HG03025 (cell line): ENCODE data around the gene STON2.

Experiments used
- ATAC-seq: cut with Tn5 transposase; IDR thresholded peaks from one replicate; pipeline ENCODE4 v1.9.1; 2021; ENCODE audit warnings: mild to moderate bottlenecking, moderate library complexity; ENCODE audit not compliant: unreplicated experiment, low FRiP score

STON2 gene

DNA sequence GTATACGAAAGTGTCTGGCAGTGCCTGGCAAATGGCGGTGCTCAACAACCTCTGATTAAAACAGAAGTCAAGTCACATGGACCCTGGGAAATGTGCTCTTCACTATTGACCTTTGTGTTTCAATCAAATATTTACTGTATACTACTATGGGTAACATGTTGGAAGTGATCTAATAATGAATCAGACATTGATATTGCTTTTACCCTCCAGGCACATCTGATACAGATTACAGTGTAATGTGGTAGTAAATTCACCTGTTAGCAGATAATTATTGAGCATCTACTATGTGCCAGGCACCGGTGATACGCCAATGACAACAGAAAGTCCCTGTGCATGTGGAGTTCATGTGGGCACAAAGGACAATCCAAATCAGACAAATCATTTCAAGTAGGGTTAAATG lies 63.1 kb downstream of the STON2 start:
- ATAC-seq, result no peak

DNA sequence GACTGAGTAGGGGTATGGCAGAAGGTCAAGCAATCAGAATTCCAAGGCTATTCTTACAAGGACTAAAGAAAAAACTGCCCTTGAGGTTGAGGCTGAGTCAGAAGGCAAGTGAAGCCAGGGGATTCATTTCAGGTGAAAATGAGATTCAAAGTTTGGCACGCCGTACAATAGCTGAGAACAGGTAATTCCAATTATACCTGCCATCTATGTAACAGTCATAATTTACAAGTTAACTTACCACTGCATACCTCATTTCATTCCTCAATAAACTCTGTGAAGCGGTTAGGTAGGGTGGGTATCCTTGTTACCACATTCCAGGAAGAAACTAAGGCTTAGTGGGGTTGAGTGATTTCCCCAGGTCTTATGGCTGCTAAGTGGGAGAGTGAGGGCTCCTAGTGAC lies 64.1 kb downstream of the STON2 start:
- no peak for ATAC-seq

DNA sequence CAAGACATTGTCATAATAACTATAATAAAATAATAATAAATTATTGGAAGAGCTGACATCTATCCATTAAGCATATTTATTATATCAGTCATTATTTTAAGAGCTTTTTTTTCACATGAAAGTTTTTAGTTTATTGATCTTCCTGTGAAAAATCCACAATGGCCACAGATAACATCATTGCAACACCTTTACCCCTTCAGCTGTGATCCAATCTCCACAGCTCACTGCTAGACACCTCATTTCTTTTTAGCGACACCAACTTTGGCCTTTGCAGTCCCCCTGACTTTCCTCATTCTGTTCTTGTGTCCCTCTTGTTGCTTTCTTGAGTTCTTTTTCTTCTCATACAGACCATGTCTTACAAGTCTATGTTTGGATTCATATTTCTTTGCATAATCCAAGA lies 67.4 kb downstream of the STON2 start:
- ATAC-seq, result no peak

DNA sequence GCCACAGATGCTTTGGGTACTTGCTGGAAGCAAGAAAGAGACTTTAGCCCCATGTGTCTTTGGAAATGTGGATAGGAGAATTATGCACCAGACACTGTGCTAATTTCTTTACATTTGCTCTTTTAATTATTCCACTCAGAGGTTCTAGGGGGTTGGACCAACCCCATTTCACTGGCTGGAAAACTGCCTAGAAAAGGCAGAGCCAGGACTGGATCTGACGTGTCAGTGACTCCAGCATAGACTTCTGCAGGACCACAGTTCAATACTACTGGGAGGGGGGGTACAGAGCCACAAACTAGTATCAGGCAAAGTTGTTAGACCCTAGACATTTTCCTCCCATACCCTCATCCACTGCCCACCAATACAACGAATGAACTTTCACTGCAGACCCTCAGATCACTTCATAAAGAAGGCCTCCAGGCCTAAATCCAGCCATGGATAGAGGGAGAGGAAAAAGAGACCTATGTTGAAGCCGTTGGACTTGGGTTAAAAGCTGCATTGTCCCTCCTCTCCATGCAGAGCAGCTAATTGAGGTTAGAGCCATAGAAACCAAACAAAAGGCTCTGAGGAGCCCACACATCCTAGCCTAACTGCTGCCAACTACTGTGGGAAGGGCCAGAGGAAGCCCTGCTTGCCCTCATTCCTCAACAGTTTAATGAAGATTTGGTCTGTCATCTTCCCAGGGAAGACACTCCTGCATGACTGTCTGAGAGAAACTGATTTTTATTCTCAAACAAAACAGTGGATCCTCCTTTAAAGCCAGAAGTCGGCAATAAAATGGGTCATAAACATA lies 68.7 kb downstream of the STON2 start:
- ATAC-seq, result no peak

DNA sequence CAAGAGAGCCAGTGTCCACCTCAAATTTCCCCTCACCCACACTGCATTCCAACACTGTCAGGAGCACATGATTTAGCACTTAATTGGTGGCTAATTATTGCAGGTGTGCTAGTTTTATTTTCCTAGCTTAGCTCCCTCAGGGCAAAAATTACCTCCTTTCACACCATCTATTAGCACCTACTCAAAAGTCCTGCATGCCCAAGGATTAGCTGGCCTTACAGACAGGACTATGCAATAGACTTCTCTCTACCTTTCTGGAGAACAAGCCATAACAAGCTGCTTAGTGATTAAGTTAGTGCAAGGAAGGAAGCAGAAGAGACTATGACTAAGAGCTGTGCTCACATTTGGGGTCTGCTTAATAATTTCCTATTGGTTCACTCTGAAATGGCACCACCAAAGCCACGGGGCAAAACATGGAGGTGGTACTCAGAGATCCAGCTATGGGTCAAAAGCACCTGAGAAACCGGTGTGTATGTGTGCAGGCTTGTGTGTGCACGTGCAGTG lies 69.5 kb downstream of the STON2 start:
- ATAC-seq, result no peak

DNA sequence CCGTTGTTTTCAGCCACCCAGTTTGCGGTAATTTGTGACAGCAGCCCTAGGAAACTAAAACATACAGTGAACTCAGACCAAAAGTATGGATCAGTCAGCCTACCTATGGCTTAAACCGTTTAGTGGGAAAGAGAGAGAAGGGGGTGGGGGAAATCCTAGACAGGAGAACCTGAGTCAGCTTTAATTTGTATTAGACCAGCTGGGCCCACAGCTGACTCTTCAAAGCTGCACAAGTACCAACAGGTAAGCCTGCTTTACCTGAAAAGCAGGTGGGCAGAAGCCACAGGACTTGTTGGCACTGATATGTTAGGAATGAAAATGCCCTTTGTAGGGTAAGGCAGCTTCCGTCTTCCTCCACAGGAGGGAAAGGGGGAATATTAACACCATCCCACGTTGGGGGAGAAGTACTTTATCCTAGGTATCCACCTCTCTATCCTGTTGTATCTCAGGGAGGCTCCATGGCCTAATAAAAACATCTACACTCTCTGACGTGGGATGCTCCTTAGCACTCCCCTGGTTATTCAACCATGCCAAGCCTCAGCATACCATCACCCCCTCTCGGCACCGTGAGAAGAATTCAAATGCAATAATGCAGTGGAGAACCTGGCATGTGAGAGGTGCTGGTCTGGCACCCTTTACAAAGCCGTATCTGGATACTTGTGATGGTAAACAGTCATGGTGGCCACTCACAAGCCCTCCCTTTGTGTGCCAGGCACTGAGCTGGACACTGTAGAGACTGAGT lies 70.3 kb downstream of the STON2 start:
- ATAC-seq, result no peak

DNA sequence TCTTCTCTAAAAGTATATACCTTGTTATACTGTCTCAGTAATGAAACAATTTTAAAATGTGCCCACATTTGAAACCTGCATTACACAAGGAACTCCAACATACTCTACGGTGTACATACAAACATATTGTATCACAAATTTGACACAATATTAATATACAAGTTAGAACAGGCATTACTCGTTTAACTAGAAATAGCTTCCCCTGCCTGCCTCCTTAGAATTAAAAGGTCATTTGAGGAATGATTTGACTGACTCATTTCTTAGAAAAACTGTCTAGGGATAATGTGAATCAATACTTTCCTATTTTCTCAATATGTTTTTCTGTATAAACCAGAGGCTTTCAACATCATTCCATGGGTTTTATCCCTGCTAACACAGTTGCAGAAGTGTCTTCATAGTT lies 73.7 kb downstream of the STON2 start:
- ATAC-seq, result no peak

DNA sequence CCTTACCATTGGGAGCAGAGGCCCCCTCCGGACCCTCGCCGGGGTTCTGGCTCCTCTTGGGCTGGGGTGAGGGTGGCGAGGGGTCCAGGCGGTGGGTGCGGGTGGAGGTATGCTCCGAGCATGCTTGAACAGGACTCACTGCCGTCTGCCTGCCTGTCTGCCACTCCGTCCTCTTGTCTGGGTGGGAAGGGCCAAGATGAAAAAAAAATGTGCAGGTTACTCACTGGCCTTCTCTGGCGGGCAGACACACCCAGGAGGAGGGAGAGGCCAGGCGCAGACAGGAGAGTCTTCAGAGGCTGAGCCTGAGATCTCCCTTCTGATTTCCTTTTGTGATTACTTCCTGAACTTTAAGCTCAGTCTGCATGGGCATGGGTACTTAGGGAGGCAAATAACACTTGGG lies 76.1 kb downstream of the STON2 start:
- ATAC-seq, result no peak

DNA sequence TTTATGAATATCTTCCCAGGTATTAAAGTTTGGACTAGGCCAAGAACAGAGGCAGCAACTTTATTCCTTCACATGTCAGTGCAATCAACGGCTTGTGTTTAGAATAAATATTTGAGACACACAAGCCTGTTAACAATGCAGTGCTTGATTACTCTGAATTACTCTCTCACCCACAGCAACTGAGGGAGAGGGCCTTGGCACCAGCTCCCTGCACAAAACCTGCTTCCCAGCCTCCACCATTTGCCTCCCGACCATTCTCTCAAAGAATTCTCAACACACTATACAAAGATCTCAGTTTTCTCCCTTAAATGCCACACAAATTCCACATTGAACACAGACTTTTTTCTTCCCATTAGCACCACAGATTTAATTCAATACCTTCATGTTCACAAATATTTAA lies 77.0 kb downstream of the STON2 start:
- ATAC-seq, result no peak

DNA sequence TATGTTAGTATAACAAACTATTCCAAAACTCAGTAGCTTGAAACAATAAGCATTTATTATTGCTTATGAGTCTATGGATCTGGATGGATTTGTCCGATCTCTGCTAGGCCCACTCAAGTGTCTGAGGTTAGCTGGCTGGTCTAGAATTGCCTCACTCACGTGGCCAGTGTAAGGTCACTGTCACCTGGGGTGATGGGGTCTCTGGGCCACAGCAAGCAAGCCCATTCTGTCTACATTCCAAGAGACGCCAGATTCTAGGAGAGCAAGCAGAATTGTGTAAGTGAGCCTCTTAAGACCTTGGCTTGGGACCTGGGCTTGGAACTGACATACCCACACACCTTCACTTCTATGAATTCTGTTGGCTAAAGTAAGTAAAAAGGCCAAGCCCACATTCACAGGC lies 80.2 kb downstream of the STON2 start:
- no peak for ATAC-seq

DNA sequence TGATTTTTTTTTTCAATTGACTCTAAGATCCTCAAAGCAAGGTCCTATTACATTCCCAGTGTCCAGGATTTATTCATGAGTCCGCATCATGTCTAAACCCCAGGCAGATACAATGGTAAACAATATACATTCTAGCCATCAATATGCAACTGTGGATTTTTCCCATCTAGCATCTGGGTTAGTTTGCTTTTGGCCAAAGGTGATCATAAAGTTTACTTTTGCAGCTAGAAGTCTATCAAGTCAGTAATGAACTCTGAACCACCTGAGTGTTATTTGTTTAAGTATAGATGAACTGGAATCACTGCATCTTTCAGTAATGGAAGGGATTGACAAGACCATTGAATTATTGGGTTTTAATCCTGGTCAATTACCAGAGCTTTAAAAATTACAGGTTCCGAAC lies 80.8 kb downstream of the STON2 start:
- no peak for ATAC-seq

DNA sequence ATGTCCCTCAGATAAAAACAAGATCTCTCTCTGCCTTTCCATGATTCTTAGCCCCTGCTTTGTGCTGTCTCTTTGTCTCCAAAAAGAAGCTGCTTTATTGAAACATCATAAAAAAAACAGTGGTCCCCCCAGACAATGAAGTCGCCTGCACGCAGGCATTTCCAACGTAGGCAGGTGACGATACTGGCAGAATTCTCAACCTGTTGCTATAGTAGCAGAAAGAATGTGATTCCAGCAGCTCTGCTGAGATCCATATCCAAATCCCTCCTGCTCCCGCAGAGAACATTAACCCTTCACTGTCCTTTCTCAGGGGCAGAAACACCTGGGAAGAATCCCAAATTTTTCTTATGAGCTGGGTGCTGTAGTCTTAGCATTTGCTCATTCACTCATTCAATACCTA lies 84.8 kb downstream of the STON2 start:
- no peak for ATAC-seq

DNA sequence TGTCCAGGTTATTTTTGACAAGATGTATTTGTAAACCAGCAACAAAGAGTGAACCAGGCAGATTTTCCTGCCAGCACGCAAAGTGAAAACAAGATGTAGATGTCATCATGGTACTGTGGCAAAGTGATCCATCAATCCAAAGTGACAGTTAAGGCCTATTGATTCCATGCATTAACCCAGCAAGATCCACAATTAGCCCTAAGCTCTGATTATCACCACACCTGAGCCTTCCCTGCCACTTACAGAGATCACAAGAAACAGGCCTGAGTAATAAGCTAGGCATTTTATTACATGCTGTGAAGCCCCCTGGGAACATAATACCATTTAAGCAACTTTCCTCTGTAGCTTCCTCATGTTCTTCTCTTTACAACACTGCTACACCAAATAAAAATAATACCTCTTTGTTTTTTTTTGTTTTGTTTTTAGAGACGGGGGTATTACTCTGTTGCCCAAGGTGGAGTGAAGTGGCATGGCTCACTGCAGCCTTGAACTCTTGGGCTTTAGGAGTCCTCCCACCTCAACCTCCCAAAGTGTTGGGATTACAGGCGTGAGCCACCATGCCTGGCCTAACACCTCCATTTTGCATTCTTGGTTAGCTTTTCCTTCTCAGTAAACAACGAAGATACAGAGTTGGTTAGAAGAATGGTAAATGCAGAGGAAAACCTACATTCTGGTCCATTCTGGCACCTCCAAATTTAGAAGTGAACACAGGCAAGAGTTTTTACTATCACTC lies 85.5 kb downstream of the STON2 start:
- ATAC-seq, result no peak

DNA sequence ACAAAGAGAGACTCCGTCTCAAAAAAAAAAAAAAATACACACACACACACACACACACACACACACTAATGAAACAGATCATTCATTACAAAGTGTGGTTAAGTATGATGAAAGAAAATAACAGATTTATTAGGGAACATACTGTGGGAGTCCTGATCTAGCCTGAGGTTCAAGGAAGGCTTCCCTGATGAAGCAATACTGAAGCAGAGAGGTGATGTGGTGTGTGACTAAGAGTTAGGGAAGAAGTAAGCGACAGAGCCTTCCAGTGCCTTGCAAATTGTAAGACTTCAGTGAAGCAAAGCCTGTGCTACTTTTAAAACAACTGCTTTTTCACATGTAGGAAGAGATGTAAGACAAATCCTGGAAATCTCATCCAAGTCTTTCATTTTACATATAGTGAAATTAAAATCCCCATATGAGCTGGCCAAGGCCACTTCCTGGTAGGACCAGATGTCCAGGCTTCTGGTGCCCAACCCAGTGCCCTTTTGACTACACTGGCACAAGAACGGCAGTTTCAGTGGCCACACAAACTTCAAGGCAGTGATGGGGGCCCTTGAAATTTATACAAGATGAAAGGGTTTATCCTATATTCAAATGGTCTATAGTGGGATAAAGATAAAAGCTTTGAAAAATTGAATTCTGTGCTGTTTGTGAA lies 86.2 kb downstream of the STON2 start:
- ATAC-seq, result no peak

DNA sequence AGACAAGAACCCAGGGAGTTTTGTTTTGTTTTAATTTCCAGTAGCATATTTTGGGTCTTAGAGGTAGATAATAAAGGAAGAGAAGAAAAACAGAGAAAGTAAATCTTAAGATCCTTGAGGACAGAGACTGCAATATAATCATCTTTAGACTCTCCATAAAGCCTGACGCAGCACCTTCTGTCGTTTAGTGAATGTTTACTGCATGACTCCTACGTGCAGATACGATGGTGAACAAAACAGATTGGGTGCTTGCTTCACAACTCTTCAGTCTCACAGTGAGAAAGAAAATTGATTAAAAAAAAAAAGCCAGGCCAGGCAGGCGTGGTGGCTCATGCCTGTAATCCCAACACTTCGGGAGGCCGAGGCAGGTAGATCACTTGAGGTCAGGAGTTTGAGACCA lies 86.9 kb downstream of the STON2 start:
- ATAC-seq, result no peak

DNA sequence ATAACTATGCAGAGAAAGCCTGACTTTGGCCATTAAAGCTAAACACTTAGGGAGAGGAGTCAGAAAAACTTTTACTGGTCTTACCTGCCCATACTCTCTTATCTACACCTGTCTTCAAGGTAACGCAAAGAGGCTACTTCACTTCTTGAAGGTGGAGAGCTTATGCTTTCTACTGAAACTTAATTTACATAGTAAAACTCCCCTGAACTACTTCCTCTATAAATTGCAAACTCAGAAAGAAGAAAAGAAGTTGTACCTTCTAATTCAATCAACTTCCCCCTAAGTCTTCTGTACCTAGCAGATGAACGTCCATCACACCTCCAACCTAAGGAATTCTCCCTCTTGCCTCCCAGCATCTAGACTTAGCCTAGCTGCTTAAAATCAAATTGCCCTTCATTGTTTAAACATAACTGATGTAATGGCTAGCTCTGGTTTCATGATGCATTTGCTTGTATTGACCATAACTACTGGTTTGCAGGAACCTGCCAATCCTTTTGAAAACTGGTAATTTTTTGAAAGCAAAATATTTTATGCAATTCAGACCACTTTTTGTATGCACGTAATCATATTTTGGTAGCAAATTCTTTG lies 87.7 kb downstream of the STON2 start:
- no peak for ATAC-seq

DNA sequence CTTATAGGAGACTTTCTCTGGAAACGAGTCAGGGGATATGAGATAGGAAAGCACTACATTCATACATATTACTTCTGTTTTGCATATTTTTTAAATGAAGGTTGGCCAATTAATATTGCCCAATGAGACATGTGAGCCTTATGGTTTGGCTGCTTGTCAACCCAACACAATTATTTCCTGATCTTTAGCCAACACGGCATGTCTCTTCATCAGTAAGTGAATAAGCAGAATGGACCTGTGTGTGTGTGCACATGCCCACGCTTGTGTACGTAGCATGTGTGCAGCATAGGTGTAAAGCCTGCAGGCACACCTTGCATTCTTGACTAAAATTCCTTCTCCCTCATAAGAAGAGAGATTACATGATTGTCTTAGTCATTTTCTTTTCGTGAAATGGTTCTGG lies 88.3 kb downstream of the STON2 start:
- no peak for ATAC-seq

DNA sequence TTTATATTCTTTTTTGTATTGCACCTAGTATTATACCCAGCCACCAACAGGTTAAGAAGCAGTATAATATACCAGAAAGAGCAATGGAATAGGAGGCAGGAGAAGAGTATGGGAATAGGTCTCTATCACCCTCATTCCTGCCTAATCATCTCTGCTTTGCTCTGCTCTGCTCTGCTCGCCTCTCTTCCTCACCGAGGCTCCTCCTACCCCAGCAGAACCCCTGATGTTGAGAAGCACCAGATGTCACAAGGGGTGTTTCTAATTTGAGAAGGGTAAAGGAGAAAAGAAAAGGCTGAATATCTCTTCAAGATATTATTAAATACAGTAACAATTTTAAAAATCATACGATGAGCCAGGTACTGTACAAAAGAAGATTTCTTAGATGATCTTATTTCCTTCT lies 89.0 kb downstream of the STON2 start:
- ATAC-seq, result no peak

DNA sequence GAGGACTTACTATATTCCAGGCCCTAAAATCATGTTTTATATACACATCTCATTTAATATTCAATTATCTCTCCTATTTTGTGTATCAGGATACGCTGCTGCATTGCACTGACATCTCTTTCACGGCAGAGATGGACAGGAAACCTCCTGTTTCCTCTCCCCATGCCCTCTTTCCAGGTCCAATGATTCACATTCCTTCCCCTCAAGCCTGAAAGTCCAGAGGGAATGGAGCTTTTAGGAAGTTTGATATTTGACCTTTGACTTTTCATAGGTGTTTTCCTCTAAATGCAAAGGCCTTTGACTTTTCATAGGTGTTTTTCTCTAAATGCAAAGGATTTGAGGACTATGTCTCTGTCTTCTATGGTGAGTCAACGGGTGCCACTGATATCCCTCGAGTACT lies 89.5 kb downstream of the STON2 start:
- ATAC-seq, result no peak

DNA sequence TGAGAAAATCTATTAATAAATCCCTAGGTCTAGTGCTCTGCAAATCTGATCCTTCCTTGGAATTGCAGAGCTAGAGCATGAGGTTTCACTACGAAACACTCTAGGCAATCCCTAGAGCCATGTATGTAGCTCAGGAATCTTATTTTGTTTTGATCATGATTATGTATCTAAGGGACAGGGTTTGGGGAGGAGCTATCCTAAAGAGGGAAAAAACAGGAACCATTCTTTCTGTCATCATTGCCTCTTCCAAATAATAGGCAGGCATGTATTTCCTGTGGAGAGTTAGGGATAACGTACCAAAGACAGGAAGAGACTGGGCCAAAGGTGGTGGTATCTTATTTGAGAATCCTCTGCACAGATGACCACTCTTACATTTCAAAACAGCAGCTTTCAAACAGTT lies 90.6 kb downstream of the STON2 start:
- no peak for ATAC-seq
